ENCODE measurements around the gene ATXN3L.

DNA sequence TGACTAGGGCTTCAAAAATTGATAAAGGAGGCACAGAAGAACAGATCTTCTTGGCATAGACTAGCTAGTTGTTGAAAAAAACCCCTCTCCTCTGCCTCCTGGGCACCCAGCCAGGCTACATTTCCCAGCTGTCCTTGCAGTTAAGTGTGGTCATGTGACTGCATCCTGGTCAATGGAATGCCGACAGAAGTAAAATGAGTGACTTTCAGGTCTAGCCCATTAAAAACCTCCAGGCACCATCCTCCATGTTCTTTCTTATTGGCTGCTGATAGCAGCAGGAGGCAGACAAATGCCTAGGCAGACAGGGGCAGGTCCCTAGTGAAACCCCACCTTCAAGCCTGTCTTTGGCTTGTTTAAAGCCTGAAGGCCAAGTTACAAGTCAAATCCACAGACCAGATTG is 35.3 kb downstream of the ATXN3L start:
- TF ChIP-seq ZNF2 (tag by site-specific recombination; IDR thresholded peaks at IDR 0.05), result no peak
- TF ChIP-seq, protein P1, sequence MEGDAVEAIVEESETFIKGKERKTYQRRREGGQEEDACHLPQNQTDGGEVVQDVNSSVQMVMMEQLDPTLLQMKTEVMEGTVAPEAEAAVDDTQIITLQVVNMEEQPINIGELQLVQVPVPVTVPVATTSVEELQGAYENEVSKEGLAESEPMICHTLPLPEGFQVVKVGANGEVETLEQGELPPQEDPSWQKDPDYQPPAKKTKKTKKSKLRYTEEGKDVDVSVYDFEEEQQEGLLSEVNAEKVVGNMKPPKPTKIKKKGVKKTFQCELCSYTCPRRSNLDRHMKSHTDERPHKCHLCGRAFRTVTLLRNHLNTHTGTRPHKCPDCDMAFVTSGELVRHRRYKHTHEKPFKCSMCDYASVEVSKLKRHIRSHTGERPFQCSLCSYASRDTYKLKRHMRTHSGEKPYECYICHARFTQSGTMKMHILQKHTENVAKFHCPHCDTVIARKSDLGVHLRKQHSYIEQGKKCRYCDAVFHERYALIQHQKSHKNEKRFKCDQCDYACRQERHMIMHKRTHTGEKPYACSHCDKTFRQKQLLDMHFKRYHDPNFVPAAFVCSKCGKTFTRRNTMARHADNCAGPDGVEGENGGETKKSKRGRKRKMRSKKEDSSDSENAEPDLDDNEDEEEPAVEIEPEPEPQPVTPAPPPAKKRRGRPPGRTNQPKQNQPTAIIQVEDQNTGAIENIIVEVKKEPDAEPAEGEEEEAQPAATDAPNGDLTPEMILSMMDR (tag by site-specific recombination; IDR thresholded peaks at IDR 0.05), result no peak
- TF ChIP-seq ZBTB17 (tag by site-specific recombination; IDR thresholded peaks at IDR 0.05), result no peak
- TF ChIP-seq, protein P2, sequence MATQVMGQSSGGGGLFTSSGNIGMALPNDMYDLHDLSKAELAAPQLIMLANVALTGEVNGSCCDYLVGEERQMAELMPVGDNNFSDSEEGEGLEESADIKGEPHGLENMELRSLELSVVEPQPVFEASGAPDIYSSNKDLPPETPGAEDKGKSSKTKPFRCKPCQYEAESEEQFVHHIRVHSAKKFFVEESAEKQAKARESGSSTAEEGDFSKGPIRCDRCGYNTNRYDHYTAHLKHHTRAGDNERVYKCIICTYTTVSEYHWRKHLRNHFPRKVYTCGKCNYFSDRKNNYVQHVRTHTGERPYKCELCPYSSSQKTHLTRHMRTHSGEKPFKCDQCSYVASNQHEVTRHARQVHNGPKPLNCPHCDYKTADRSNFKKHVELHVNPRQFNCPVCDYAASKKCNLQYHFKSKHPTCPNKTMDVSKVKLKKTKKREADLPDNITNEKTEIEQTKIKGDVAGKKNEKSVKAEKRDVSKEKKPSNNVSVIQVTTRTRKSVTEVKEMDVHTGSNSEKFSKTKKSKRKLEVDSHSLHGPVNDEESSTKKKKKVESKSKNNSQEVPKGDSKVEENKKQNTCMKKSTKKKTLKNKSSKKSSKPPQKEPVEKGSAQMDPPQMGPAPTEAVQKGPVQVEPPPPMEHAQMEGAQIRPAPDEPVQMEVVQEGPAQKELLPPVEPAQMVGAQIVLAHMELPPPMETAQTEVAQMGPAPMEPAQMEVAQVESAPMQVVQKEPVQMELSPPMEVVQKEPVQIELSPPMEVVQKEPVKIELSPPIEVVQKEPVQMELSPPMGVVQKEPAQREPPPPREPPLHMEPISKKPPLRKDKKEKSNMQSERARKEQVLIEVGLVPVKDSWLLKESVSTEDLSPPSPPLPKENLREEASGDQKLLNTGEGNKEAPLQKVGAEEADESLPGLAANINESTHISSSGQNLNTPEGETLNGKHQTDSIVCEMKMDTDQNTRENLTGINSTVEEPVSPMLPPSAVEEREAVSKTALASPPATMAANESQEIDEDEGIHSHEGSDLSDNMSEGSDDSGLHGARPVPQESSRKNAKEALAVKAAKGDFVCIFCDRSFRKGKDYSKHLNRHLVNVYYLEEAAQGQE (tag by site-specific recombination; IDR thresholded peaks at IDR 0.05), result no peak
- TF ChIP-seq, protein P3, sequence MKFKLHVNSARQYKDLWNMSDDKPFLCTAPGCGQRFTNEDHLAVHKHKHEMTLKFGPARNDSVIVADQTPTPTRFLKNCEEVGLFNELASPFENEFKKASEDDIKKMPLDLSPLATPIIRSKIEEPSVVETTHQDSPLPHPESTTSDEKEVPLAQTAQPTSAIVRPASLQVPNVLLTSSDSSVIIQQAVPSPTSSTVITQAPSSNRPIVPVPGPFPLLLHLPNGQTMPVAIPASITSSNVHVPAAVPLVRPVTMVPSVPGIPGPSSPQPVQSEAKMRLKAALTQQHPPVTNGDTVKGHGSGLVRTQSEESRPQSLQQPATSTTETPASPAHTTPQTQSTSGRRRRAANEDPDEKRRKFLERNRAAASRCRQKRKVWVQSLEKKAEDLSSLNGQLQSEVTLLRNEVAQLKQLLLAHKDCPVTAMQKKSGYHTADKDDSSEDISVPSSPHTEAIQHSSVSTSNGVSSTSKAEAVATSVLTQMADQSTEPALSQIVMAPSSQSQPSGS (tag by site-specific recombination; IDR thresholded peaks at IDR 0.05; ENCODE audit: low read depth), result no peak
- TF ChIP-seq, protein P4, sequence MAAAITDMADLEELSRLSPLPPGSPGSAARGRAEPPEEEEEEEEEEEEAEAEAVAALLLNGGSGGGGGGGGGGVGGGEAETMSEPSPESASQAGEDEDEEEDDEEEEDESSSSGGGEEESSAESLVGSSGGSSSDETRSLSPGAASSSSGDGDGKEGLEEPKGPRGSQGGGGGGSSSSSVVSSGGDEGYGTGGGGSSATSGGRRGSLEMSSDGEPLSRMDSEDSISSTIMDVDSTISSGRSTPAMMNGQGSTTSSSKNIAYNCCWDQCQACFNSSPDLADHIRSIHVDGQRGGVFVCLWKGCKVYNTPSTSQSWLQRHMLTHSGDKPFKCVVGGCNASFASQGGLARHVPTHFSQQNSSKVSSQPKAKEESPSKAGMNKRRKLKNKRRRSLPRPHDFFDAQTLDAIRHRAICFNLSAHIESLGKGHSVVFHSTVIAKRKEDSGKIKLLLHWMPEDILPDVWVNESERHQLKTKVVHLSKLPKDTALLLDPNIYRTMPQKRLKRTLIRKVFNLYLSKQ (tag by site-specific recombination; IDR thresholded peaks at IDR 0.05; ENCODE audit: borderline replicate concordance), result no peak

All from HEK293 (cell line).